Suppressor macrophage treated with lipopolysaccharide for 1 hour (primary cell): ENCODE data around the gene ETFDH.
"Not testable (repeated sequence)": the region's sequence is repeated elsewhere in the genome, so short reads cannot be mapped to it uniquely, and the experiment has no call there.

Source experiments
- DNase-seq, 3 donors: peaks; one replicate each; pipeline ENCODE4 v3.0.0-alpha.2; 2020 to 2022

The ETFDH gene

GRCh38 chr4:158681629-158682028 is 9.5 kb downstream of the ETFDH start:
- no peak for DNase-seq

DNA sequence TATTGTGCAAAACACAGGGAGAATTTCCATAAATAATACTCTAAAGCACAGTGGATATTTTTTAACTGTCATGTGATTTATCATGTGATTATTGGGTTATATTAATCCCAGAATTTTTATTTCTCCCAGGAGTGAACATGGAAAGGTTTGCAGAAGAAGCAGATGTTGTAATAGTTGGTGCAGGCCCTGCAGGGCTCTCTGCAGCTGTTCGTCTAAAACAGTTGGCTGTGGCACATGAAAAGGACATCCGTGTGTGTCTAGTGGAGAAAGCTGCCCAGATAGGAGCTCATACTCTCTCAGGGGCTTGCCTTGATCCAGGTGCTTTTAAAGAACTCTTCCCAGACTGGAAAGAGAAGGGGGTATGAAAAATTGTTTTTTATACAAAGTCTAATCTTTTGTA is 10.0 kb downstream of the ETFDH start:
- no peak for DNase-seq

GRCh38 chr4:158688813-158689212 is 16.7 kb downstream of the ETFDH start:
- DNase-seq: no peak

GRCh38 chr4:158704274-158704673 is 32.2 kb downstream of the ETFDH start:
- no peak for DNase-seq

- peak; percentile 25 to 33 (median 32) for DNase-seq
Measured at GRCh38 chr4:158710814-158711213, 38.7 kb downstream of the ETFDH start.

DNA sequence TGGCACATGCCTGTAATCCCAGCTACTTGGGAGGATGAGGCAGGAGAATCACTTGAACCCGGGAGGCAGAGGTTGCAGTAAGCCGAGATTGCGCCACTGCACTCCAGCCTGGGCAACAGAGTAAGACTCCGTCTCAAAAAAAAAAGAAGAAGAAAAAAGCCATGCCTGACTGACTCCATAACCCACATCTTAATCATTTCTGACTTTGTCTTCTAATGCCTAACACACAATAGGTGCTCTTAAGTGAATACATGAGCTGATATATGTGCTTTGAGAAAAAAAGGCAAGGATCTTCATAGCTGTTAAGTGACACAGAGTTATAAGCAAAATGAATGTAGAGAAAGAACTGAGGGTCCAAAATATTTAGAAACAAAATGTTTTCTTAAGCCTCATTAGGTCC is 40.5 kb downstream of the ETFDH start:
- DNase-seq: not testable (repeated sequence)

- DNase-seq: peak; percentile 29 to 77 (median 71)
Measured at GRCh38 chr4:158714937-158715336, 42.8 kb downstream of the ETFDH start.

- DNase-seq: peak; percentile 51 to 57 (median 56)
Measured at GRCh38 chr4:158715802-158716201, 43.7 kb downstream of the ETFDH start.

DNA sequence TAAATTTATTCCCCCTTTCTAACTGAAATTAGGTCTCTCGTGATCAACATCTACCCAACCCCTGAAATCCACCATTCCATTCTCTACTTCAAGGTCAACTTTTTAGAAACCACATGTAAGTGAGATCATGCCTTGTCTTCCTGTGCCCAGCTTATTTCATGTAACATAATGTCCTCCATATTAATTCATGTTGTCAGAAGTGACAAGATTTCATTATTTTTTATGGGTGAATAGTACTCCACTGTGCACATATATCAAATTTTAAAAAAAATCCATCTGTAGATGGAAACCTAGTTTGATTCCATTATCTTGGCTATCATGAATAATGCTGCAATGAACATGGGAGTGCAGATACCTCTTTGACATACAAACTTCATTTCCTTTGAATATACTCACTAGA is 49.6 kb downstream of the ETFDH start:
- DNase-seq: no peak

GRCh38 chr4:158722291-158722916 is 50.3 kb downstream of the ETFDH start:
- DNase-seq: peak; percentile 33 to 36 (median 35)

GRCh38 chr4:158722917-158723793 is 51.1 kb downstream of the ETFDH start, which contains the start of gene PPID:
PPID (minus strand) TSS chr4:158723396; CDS start chr4:158723288, 108 bp downstream.
- DNase-seq: peak; percentile 97 to 98 (median 97)

DNA sequence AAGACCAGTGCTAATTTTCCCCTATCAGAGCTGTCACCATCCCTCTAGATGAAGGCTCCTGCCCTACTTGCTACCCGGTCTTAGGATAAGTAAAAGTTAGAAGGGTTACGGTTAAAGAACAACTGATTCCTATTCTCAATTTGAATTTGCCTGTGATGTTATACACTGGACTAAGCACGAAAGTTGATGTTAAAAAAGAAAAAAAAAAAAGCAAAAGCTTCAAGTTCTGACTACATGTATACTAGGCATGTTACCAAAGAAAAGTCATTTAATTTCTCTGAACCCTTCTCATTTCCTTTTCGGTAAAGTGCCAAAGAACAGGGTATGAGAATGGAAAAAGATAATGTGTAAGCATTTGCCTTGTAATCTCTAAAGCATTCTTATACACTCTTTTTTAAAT is 52.5 kb downstream of the ETFDH start:
- no peak for DNase-seq

DNA sequence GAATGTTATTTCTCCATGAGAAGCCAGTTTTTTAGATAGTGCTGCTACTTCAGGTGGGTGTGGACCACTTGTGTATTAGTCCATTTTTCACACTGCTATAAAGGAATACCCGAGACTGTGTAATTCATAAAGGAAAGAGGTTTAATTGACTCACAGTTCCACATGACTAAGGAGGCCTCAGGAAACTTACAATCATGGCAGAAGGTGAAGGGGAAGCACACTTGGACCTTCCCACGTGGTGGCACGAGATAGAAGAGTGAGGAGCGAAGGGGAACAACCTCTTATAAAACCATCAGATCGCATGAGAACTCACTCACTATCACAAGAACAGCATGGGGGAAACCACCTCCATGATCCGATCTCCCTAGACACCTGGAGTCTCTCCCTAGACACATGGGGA is 54.5 kb downstream of the ETFDH start:
- peak; percentile 55 to 69 (median 57) for DNase-seq

DNA sequence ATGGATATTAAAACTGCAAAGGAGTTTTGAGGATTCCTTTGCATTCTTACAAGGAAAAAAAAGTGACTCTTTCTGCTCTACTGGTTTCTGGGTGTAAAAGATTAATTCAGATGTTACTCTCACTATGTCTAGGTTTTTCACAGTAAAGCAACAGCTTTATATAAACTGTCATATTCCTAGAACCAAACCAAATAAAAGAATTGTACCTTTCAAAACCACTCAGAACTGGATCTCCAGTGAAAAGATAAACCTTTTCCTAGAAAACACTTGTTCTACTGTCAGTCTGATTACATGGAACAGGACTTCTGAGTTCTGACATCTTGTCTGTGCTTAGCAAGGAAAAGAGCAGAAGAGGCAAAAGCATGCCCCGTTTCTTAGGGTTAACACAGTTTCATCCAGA is 56.1 kb downstream of the ETFDH start:
- DNase-seq: no peak

DNA sequence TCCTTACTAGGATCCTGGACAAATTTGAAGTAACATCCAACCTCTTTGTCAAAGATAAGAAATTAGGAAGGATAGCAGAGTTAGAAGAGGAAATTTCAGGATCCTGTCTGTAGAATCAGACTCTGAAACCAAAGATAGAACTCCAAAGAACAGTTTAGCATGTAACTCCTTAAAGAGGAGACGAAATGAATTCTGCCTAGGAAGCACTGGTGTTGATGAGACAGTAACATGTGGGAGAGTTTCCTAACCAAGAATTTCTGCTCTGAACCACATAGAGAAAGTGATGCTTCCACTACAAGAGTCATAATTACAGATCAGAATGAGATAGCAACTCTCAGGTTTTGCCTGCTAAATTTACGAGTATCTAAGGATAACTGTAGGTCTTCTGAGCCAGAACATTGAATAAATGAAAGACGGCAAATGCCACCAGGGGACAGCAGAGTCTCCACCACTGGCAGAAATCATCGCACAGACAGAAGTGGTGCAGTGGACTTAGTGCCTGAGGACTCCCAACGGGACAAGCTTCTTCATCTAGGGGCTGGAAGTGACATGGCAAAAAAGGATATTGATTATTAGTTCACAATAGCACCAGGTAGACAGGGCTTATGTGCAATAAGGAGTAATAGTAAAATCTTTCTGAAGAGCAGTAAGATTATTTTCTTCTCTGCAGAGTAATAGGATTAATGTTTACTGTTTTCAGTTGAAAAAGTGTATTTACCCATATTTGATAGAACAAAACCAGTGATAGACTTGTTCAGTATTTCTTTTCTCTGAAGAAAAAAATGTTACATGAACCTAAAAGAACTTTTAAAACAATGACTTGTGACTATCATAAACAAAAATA is 57.8 kb downstream of the ETFDH start:
- peak; percentile 78 to 81 (median 79) for DNase-seq

DNA sequence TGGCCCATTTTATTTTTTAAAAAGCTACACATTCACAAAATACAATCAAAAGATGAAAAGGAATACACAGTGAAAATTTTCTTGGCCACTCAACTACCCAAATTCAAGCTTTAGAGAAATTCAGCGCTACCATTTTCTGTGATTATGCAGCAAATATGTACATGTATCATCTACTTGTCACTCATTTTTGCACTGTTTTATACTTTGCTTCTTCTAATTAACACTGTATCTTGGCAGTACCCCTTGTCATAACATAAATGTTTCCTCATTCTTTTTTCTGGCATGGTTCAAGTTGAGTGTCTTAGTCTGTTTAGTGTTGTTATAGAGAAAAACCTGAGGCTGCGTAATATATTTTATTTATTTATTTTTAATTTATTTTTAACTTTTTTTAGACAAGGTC is 66.8 kb downstream of the ETFDH start:
- DNase-seq: no peak

- no peak for DNase-seq
Measured at GRCh38 chr4:158739600-158739999, 67.5 kb downstream of the ETFDH start.

GRCh38 chr4:158741326-158742021 is 69.4 kb downstream of the ETFDH start:
- DNase-seq: no peak

DNA sequence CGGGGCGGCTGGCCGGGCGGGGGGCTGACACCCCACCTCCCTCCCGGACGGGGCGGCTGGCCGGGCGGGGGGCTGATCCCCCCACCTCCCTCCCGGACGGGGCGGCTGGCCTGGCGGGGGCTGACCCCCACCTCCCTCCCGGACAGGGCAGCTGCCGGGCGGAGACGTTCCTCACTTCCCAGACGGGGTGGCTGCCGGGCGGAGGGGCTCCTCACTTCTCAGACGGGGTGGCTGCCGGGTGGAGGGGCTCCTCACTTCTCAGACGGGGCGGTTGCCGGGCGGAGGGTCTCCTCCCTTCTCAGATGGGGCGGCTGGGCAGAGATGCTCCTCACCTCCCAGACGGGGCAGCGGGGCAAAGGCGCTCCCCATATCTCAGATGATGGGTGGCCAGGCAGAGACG is 74.4 kb downstream of the ETFDH start:
- DNase-seq: not testable (repeated sequence)

DNA sequence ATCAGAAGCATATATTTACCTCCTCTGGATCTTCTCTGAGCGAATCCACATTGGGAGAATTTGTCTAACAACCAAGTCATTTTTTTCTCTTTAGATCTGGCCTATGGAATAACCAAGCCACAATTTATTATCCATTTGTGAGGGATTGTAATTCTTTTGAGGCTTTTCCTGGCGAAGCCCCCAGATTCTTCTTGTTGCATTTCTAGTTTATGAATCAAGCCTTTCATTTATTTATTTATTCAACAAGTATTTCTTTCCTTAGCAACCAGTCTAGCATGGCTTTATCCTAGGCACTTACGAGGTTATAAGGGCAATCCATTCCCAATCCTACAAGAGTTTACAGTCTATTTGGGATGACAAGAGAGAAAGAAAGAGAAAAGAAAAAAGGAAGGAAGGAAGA is 78.3 kb downstream of the ETFDH start:
- no peak for DNase-seq

DNA sequence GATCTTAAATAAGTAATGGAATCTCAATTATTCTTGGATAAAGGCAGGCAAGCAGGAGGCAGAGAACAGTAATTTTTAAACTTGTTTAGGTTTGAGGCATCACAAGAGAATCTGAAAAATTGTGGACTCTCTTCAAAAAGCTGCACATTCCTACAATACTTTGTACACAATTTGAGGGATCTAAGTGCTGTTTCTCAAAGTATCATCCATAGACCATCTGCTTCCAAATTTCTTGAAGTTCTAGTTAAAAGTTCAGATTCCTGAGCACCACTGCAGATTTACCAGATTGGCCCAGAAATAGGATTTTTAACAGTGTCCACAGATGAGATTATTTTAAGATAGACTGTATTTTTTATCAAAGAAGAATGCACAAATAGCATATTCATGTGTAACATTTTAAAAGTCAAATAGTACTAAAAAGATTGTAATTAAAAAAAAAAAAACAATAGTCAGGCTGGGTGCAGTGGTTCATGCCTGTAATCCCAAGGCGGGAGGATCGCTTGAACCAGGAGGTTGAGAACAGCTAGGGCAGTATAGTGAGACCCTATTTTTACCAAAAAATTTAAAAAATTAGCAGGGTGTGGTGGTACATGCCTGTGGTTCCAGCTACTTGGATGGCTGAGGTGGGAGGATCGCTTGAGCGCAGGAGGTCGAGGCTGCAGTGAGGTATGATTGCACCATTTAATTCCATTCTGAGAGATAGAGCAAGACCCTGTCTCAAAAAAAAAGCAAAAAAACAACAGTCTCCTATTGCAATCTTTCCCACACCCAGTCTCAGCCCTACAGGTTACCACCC is 82.5 kb downstream of the ETFDH start:
- no peak for DNase-seq

- DNase-seq: not testable (repeated sequence)
Measured at GRCh38 chr4:158755819-158756218, 83.7 kb downstream of the ETFDH start.
